ENCODE results near the gene HPS1.

Gene HPS1

DNA sequence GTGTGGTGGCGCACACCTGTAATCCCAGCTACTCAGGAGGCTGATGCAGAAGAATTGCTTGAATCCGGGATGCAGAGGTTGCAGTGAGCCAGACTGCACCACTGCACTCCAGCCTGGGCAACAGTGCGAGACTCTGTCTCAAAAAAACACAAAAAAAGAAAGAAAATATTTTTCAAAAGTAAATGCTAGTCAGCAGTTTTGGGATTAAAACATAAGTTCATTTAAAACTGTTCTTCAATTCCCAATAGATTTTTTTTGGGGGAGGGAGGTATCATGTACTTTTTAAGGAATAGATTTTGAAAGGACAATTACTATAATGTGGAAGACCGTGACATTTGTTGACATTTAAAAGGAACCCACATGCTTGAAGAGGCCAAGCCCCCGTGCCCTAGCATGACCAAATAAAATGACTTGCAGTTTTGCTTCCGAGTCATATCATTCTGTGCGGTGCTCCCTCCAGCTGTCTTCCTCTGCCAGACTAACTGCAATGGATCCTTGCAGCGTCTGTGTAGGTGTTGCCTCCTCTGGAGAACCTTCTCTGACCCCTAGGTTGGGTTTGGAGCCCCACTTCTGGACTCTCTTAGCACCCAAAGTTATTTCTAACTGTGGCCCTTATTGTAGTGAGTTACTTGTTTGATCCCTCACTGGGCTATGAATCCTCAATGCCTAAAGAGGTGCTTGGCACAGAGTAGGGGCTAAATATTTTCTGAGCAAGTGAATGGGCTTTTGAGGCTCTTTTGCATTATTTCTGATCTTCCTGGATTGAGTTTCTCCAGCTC is 17.4 kb upstream of the HPS1 start:
- no peak for DNase-seq

DNA sequence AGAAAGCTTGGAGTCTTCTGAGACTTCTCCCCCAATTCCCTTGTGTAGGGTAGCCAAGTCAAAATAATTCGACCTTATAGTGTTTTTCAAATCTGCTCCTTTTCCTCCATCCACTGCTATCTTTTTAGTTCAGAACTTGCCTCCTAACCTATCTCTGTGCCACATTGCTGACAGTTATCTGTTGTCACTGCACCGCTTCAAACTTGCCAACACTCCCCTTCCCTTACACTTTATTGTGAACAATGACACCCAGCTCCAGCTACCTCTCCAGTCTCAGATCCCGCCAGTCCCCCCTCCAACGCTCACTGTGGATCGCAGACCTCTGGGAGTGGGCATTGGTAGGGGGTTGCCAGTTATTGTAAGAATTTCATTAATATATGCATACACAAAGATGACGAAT is 16.3 kb upstream of the HPS1 start:
- DNase-seq: no peak

DNA sequence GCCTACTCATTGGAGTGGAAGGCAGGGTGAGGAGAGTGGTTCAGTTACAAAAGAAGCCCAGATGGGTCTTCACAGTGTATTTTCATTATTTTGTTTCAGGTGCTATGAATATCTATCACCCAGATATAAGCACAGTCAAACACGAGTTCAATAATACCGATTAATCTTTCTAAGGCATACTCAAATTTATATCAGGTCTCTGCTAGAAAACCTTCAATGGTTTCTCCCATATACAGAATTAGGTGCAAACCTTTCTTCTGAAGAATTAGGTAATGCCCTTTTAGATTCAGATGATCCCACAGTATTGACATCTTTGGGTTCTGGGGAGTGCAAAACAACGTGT is 14.7 kb upstream of the HPS1 start:
- no peak for DNase-seq

DNA sequence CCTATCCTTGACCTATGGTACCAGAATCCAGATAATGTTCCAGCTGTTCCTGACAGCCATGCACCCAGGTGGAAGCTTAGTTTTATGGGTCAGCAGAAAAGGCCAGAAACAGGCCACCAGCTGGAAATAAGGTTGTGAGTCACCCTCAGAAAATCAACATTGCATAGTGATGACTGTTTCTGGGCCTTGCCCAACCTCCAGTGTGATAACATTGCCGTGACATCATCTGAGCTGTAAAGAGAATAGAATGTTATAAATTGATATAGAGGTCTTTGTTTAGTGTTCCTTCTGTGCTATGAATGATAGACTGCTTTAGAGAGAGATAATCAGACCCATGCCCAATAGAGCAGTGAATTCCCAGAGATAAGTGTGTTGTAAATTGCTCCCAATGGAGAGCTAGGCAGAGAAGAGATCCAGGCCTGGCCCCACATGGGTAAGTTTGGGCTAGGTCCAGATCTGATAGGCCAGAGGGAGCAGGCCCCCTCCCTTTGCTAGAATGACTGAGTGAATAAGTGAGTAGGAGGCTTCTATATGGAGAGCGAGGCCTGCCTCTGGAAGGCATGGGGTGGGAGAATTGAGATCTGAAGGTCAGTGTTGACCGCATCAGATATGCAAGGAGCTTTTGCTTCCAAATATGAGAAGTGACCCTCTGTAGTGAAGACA is 14.2 kb upstream of the HPS1 start:
- no peak for DNase-seq

DNA sequence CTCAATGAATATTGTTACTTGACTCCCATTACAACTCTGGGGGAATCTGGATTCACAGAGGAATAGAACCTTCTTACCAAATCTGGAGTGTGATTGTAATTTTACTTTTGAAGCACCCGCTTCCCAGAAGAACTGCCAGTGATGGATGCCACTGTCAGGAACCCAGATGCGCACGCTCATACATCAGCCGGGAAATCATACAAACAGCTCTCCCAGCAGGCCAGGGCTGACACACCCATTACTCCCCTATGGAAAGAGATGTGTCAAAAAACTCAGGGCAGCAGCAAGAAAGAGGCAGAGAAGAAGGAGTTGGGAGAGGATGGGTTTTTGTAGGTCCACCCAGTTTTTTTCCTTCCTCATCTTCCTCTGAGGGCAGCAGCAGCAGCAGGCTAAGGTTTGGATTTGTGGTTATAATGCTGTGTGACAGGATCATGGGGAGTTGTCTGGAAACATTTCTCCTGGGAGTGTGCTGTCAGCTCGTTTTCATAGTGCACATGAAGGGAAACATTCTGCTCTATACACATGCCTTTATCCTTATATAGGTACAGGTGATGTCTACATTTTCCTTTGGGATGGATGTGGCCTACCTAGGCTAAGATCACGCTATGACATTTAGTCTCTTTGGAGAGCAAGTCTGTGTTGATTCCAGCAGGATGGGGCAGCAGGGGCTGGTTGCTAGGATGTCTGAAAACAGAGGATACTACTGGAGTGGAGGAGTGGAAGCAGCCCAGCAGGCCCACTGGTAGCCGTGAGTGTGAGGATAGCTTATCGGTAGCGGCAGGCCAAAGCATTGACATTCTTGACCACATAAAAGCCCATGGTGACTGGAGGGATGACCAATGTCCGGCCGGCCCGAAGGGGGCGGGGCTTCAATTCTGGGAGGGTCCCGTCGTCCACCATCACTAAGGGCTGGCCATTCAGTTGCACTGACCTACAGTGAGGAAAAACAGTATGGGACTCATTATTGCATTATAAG is 12.4 kb upstream of the HPS1 start:
- no peak for DNase-seq

DNA sequence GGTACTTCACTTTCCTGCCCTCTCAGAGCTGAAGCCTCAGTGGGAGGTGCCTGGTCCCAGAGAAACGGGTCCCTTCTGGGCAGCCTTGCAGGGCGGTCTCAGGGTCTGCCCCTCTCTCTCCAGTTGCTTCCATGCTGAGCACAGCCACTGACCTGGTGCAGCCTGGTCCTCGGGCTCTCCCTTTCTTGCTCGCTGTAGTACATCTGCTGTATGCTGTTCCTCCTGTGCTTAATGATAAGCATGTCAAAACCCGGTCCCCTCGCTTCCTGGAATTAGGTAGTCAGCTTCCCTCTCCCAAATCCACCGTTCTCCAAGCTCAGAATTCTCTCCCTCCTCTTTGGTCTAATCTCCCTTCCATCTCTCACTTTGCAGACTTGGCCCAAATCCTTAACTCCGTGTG is 11.0 kb upstream of the HPS1 start:
- no peak for DNase-seq

DNA sequence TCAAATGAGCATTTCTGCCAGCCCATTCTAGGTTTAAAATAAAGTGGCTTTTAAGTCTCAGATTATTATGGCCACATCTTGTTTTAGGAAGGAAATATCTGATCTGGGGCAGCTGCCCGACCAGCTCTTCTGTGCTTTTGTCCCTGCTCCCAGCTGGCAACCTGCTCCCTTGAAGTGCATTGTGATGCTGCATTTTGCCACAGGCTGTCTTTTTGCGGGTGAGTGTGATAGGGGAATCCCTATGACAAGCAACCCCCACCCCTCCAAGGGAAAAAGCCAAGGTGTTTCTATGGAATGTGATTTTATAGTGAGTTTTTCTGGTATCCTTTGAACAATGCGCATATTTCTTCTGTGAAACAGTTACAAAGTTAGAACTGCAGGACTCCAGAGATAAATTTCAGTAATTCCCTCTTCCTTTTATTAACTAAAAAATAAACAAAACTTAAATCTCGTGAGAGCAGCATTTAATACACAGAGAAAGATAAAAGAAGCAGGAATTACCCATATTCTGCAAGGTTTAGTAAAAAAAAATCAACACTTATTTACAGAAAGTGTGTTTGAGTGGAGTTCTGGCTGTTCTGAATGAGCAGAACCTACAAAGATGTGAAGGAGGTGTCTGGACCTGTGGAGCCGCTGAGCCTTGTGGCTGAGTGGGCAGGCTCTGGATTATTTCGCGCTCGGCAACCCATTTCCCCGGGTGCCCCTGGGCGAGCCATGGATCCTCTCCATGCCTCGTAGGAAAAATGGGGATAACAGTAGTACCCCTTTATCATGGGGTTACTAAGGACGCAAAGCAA is 10.1 kb upstream of the HPS1 start:
- no peak for DNase-seq

DNA sequence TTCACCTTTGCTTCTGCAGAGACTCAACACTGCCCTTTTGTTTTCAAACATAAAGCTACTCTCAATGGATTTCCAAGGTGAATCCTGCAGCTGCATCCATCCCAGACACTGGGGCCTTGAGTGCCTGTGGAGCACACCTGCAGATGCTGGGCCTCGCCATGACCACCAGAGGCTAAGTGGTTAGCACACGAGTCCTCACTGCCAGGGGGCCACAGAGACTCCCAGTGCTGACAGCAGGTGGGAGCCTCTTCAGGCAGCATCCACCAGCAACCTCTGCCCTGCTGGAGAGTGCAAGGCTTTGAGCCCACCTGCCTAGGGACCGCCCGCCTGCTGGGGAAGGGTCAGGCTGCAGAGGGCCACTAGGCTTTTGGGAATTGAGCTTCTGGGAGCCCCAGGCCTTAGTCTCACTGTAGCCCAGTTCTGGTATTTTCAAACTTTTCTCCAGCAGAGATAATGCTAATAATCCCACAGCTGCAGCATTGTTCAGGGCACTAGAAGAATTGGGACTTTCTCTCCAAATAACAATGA is 9.4 kb upstream of the HPS1 start:
- DNase-seq: no peak

DNA sequence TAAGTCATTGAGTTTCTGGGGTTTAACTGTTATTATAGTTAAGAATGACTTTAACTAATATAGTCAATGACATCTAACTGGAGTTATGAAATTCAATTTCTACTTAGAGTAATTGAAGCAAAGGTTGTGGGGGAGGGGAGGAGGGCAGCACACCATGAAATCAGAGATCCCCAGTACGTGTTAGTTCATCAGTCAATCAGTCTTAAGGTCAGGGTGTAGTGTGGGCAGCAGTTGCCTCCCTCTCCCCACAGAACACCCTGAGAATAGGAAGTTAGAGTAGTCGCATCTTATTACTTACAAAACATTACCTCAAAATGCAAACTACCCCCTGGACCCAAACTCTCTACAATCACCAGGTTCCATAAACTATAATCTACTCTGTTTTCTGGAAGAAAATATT is 7.0 kb upstream of the HPS1 start:
- no peak for DNase-seq

DNA sequence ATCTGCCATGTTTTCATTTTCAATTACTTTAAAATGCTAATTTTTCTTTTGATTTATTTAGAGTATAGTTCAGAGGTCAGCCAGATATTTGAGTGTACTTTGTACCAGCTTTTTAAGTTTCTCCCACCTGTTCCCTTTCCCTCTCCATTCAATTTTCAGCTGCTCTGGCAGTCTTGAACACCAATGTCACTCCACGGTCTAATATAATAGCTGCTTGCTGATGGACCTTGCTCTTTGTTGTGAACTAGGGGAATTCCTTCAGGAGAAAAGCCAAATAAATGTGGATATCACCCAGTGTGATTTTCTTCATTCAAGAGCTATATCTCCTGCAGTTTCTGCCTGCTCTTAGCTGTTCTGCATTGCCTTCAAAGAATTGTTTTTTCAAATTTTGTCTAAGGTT is 3.9 kb upstream of the HPS1 start:
- DNase-seq: no peak

DNA sequence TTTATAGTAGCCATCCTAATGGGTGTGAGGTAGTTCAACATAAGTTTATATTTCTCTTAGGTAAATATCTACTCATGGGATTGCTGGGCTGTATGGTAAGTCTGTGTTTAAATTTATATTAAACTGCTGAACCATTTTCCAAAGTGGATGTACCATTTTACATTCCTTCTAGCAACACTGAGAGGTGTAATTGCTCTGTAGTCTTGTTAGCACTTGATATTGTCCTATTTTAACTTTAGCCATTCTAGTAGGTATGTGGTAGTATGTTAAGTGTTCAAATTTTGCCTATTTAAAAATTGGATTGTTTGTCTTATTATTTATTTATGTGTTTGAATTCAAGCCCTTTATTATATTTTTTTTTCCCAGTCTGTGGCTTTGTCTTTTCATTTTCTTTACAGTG is 2.6 kb upstream of the HPS1 start:
- DNase-seq: no peak

DNA sequence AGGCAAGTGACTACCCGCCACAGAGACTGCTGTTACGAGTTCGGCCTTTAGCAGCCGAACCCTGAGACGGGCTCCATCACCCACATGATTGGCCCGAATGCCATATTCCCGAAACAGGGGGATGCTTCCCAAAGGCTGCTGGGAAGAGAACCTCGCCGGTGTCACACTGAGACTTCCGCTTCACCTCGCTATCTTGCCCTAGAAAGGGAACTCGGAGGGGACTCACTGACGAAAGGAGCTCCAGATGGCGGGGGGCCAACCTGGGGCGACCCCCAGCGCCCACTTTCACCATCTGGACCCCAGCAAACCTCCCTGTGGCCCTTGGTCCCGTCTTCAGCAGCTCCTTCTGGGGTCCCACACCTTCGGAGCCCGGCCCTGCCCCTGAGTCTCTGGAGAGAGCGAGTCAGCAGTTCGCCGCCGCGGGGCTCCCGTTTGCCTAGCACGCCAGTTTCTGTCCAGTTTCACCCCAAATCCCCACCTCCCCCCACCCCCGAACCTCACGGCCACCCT is 529 bp downstream of the HPS1 start:
- DNase-seq: no peak

DNA sequence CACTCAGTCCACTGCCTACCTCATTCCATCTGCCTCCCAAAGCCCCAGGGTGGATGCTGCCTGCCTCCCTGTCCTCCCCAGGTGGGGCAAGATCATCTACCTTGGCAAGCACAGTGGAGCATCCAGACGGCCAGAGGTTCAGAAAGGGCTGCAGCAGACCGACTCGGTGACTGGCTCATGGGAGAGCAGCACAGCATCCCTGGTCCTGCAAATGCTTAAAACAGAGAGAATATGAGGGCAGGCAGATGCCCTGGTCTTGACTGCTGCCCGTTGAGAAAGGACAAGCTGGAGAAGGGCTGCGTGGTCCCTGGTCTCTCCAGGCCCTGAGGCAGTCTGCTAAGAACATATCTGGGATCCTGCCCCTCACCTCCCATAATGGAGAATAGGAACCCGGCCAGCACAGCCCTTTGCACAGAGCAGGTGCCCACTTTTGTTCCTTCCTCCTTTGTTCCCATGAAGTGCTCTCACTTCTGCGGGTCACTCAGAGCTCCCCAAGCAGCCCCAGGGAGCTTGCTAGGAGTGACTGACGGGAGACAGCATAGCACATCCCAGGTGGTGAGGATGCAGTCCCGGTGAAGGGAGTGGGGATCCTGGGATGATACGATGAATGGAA is 1.4 kb downstream of the HPS1 start:
- DNase-seq: no peak

DNA sequence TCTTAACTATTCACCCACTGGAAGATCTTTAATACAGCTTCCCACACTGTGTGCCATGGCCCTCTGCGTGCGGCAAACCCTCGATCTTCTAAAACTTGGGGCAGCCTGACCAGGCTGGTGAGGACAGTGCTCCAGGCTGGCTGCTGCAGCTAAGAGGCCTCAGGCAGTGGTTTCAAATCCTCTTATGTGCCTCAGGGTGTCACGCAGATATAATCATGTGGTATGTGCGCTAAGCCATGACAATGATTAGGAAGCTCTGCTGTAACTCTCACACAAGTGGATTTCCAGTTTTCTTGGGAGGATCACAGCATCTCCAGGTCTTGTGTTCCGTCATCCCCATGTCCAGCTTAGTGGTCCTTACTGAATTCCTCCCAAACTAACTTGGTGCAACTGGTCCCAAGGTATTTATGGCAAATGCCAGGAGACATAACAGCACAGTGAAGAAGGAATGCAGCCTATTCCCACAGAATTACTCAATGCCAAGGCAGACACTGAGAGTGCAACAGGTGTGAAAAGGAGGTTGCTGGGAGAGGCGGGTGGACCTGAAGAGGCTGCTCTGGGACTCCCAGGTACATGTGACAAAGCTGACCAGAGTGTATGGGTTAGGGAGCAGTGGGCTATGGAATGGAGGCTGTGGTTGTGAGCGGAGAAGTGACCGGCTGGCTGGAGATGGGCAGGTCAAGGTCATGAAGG is 2.3 kb downstream of the HPS1 start:
- no peak for DNase-seq

DNA sequence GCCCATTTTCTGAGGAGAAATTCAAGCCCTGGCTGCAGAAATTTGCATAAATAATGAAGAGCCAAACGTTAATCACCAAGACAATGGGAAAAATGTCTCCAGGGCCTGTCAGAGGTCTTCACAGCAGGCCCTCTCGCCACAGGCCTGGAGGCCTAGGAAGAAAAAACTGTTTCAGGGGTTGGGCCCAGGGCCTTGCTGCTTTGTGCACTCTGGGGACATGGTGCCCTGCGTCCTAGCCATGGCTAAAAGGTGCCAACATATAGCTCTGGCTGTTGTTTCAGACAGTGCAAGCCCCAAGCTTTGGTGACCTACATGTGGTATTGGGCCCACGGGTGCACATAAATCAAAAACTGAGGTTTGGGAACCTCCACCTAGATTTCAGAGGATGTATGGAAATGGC is 8.0 kb downstream of the HPS1 start:
- DNase-seq: no peak

DNA sequence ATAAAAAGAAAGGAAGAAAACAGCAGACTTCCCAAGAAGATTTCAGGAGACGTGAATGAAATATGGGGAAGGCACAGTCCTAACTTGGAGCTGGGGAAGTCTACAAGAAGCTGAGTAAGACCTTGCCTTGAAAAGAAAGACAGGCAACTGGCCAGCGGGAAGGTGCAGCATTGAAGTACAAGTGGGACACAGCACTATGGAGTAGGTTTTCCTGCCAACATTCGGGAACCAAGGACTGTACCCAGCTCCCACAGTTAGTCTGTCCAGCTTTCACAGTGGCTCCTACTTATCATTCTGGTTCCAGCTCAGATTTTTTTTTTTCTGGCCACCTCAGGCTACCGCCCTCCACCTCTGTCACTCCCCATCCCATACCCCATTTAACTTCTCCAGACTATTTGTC is 10.0 kb downstream of the HPS1 start:
- DNase-seq: no peak

DNA sequence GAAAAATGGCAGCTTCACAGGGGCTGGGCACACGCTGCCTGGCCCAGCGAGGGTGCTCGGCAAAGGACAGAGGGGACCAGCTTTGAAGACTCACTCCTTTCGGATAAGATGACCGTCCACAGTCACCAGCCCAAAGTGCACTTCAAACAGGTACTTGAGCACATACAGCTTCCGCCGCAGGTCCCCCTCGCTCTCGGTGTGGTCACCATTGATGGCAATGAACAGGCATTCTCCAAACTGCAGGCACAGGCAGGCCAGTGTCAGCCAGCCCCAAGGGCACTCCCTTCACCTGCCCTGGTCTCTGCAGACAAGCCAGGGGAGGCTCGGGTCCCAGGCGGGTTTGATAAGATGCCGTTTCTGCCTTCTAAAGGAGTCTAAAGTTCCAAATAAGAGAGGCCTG is 11.6 kb downstream of the HPS1 start:
- no peak for DNase-seq

DNA sequence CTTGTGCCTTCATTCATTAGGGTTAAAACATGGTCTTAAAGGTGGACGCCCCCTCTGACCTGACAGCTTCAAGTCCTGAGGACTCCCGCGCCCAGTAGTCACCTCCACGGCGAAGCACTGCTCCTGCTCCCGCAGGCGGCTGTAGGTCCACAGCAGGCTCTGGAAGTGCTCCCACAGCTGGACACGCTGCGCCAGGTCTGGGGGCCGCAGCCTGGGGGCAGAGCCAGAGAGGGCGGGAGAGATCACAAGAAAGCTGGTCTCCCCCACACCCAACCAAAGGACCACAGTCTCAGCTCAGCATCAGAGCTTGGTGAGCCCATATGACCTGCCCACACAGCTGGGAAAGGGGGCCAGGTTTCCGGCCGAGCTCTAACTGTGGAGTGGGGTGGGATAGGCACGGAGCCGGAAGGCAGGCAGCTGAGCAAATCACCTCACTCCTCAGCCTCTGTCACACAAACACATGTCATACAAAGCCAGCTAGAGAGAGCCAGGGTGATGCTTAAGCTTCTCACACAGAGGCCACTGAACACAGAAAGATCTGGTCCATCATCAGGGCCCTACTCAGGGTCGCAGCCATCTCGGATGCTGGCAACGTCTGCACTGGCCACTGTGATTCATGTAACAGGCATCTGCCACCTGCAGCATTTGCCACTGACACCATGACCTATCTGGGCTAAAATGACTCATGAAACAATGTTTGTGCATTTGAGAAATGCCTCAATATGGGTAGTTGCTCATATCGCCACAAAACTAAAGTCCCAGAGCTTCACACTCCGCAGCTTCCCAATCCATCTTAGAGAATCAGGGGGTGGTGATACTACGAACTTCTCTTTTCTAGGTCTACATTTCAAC is 12.6 kb downstream of the HPS1 start:
- no peak for DNase-seq

DNA sequence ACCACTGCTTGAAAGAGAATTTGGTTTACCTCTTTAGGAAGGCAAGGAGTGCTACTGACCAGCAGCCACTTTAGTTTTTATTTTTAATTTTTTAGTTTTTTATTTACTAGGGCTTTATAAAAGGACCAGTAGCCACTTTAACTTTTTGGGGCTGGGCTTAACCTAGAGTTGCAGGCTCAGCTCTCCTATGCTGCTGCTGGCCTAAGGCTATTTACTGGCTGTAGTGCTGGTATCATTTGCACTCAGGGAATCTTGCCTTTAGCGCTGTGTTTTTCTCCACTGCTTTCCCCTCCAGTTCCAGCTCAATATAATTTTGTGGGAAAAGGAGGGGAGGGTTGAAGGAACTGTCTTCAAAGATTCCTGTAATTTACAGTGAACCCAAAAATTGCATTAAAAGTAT is 13.4 kb downstream of the HPS1 start:
- no peak for DNase-seq

DNA sequence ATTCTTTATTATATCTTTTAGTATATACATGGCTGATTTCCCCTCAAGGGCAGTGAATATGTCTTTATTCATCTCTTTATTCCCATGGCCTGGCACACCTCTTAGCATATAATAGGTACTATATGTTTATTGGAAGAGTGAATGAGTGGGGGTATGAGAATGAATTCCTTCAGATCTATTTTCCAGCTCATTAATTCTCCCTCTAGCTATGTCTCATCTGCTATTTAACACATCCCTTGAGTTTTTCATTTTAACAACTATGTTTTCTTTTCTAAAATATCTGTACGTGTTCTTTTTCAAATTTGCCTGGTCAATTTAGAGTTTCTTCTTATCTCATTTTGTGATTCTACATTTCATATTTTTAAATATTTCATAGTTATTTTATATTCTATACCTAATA is 14.4 kb downstream of the HPS1 start:
- no peak for DNase-seq

Data from DMS79 (cell line).